ENCODE results near the gene EEFSEC.

The EEFSEC gene

DNA sequence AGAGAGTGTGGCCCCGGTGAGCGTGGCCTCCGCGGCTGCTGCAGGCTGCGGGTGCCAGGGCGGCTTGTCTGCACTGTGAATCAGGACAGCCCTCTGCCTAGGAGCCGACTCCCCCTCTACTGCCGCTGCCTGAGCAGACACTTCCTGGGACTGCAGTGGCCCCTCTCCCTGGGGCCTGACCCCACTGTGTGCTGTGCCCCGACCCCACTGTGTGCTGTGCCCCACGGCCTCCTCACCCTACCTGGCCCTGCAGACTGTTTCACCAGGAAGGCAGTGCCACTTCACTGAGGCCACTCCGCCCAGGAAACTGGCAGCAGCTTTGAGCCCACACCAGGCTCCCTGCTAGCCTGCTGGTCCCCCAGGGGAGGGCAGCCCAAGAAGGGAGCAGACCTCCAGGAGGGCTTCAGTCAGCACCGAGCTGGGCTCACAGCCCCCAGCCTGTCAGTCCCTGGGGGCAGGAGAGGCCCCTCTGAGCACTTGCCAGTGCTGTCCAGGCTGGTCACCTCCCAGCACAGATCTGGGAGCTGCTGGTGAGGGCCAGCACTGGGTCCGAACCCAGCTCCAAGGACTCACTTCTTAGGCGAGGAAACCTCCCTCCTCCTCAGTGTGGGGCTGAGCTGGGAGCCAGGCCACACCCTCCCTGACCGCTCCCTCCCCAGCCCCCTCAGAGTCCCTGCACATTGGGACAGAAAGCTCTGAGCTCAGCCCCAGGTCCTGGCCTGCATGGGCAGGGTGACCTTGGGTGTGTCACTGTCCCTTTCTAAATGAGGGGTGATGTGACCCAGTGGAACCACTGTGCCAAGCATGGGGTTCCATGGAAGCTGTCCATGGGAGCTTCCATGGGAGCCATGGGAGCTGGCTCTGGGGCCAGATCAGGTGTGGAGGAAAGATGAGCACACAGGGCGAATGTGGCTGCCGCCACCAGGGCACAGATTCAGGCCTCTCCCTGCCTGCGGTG is 256.6 kb downstream of the EEFSEC start:
- H3K4me1 ChIP-seq: no peaks in the 10 kb centered on the region
- no peak overlapping the region for H3K27ac ChIP-seq
- DNase-seq: no peak
- no peaks in the 10 kb centered on the region for H3K27me3 ChIP-seq
- TF ChIP-seq, protein P1, sequence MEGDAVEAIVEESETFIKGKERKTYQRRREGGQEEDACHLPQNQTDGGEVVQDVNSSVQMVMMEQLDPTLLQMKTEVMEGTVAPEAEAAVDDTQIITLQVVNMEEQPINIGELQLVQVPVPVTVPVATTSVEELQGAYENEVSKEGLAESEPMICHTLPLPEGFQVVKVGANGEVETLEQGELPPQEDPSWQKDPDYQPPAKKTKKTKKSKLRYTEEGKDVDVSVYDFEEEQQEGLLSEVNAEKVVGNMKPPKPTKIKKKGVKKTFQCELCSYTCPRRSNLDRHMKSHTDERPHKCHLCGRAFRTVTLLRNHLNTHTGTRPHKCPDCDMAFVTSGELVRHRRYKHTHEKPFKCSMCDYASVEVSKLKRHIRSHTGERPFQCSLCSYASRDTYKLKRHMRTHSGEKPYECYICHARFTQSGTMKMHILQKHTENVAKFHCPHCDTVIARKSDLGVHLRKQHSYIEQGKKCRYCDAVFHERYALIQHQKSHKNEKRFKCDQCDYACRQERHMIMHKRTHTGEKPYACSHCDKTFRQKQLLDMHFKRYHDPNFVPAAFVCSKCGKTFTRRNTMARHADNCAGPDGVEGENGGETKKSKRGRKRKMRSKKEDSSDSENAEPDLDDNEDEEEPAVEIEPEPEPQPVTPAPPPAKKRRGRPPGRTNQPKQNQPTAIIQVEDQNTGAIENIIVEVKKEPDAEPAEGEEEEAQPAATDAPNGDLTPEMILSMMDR (IDR thresholded peaks at IDR 0.05): no peak
- no peak overlapping the region for H3K4me3 ChIP-seq
- intact Hi-C loops (cut with DNase I; ENCODE audit: low total_unique reads): no loop called here
- H3K9me3 ChIP-seq: no peaks in the 10 kb centered on the region
- peaks cover 0 to 26% (median 0%) of the 10 kb centered on the region in 3 donors for H3K36me3 ChIP-seq

DNA sequence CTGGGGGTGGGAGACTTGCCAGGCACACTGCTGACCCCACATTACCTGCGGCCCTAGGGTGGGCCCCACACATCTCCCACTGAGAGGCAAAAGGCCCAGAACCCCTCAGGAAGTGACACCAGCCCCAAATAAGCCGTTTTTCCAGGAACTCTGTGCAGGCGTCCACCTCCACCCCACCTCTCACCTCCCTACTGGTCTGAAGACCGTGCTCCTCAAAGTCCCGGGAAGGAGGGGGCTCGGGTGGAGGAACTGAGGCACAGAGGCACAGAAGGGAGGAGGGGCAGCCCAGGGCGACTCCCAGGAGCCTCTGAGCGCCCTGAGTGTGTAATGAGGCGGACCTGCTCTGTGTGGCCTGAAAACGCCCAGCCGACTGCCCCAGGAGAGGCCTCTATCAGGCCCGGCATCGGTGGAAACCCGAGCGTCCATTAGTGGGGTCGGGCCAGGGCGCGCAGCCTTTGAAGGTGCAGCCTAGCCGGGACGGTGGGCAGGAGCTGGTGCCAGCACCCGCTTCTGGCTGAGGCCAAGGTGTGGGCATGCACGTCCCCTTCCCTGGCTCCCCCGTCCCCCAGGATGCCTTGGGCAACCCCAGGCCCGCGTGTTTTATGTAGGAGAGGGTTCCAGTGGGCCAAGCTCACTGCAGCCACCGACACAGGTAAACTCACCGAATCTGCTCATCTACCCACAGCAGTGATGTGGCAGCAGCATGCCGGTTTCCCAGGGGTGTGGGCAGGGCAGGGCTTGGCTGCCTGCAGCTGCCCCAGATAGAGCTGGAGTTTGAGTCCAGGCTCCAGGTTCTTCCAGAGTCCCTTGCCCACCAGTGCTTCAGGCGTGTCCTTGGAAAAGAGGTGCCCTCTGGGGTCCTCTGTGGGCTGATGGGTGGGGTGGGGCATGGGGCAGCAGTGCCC is 257.6 kb downstream of the EEFSEC start:
- Histone ChIP-seq H3K36me3 (peaks cover 0 to 26% (median 0%) of the 10 kb centered on the region in 3 donors), H3K9me3 (no peaks in the 10 kb centered on the region), H3K4me3 (no peak overlapping the region), H3K27ac (no peak overlapping the region), H3K27me3 (no peaks in the 10 kb centered on the region), H3K4me1 (no peaks in the 10 kb centered on the region)
- TF ChIP-seq, protein P1 (IDR thresholded peaks at IDR 0.05): no peak
- intact Hi-C loops (cut with DNase I; ENCODE audit: low total_unique reads): no loop called here
- no peak for DNase-seq

DNA sequence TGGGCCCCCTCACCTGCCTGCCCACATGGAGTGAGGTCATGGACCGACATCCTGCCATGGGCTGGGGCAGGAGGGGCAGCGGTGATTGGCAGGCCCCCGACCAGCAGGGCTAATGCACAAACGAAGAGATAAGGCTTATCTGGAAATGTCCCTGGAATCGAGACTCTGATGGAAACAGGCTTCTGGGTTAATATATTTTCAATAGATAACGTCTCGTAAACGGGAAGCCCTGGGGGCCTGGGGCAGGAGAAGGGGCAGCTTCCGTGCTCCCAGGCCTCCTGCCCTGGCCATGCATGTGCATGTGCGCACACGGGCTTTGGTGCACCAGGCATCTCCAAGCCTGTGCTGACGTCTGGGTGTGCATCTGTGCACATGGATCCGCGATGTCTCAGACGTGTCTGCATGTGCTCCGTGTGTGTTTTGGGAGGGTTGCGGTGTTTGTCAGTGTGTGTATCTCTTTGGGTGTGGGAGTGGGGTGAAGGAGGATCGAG is 258.3 kb downstream of the EEFSEC start:
- H3K4me3 ChIP-seq: no peak overlapping the region
- intact Hi-C loops (cut with DNase I; ENCODE audit: low total_unique reads): no loop called here
- H3K36me3 ChIP-seq: peaks cover 0 to 26% (median 0%) of the 10 kb centered on the region in 3 donors
- TF ChIP-seq, protein P1 (IDR thresholded peaks at IDR 0.05): no peak
- no peak for DNase-seq
- H3K9me3 ChIP-seq: no peaks in the 10 kb centered on the region
- no peaks in the 10 kb centered on the region for H3K27me3 ChIP-seq
- H3K4me1 ChIP-seq: no peaks in the 10 kb centered on the region
- H3K27ac ChIP-seq: no peak overlapping the region

DNA sequence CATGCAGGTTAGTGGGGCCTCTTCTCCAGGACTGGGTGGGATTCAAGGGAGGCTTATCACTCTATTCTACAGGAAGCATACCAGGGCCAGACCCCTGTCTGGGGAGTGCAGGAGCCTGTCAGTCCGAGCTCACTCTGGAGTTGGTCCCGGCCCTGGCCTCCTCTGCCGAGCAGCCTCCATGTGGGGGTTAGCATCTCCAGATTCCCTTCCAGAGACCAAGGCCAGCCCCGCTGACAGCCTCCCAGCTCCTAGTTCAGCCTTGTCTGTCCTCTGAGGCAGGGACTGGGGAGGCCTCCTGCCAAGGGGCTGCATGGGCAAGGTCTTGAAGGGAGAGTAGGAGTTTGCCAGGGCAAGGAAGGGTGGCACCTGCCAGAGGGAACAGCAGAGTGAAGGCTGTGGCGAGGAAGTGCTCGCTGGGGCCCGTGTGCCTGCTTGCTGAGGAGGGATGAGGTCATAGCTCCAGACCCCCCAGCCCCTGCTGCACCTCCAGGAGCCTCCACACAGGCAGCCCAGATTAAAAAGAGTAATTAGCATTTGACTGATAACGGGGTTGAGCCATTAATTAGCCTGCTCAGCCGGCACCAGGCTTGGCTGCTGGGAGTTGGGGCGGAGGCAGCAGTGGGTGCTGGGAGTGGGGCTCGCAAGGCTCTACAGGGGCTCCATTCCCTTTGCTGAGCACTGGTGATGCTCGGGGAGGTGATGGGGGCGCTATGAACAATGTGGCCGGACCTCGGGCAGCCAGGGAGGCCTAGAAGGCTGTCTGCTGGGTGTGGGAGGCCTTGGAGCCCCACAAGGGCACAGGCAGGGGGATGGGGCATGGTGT is 259.1 kb downstream of the EEFSEC start:
- Histone ChIP-seq H3K9me3 (no peaks in the 10 kb centered on the region), H3K27me3 (no peaks in the 10 kb centered on the region), H3K4me1 (no peaks in the 10 kb centered on the region), H3K36me3 (peaks cover 0 to 26% (median 0%) of the 10 kb centered on the region in 3 donors), H3K27ac (no peak overlapping the region), H3K4me3 (no peak overlapping the region)
- intact Hi-C loops (cut with DNase I; ENCODE audit: low total_unique reads): no loop called here
- no peak for DNase-seq
- TF ChIP-seq, protein P1 (IDR thresholded peaks at IDR 0.05): no peak

DNA sequence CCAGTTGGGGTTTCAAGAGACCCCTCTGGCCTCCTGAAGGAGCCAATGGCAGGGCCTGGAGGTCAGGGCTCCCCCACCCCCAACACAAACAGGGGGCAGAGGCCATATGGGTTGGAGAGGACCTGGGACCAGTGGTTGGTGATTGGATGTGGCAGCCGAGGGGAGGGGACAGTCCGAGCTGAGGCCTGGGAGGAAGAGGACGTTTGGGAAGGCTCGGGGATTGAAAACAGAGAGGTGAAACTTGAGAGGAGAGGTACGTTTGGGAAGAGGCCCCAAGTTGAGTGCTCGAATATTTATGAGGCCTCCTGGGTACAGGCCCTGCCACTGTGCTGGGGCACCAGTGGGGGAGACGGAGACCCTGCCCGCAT is 259.7 kb downstream of the EEFSEC start:
- Histone ChIP-seq H3K27me3 (no peaks in the 10 kb centered on the region), H3K4me3 (no peak overlapping the region), H3K36me3 (peaks cover 0 to 20% (median 0%) of the 10 kb centered on the region in 3 donors), H3K27ac (no peak overlapping the region), H3K9me3 (no peaks in the 10 kb centered on the region), H3K4me1 (no peaks in the 10 kb centered on the region)
- intact Hi-C loops (cut with DNase I; ENCODE audit: low total_unique reads): no loop called here
- DNase-seq: no peak
- TF ChIP-seq, protein P1 (IDR thresholded peaks at IDR 0.05): no peak

All from tibial artery (tissue), 4 donors.